GM19043 (cell line): Measurements from ENCODE around the gene DDIT3.
"Not testable (repeated sequence)": the region's sequence is repeated elsewhere in the genome, so short reads cannot be mapped to it uniquely, and the experiment has no call there.

Experiments
- ATAC-seq: cut with Tn5 transposase; IDR thresholded peaks from one replicate; pipeline ENCODE4 v1.9.1; 2021; ENCODE audit warnings: low read depth; ENCODE audit not compliant: unreplicated experiment

Gene DDIT3

DNA sequence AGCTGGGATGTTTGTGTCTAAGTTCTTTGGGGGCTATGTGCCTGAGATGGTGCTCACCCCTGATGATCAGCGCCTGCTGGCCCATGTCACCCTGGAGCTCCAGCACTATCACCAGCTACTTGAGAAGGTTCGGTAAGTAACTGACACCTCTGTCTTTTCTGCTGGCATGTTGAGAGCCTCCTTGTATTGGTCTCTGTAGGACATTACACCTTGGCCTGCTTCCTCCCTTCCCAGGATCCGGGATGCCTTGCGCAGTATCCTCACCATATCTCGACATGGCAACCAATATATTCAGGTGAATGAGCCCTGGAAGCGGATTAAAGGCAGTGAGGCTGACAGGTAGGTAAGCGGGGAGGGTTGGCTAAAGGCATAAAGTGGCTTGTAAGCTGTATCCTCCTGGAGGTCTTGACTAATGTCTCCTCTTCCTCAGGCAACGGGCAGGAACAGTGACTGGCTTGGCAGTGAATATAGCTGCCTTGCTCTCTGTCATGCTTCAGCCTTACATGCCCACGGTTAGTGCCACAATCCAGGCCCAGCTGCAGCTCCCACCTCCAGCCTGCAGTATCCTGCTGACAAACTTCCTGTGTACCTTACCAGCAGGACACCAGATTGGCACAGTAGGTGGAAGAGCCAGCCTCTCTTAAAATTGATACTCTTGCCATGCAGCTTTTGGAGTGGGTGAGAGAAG, 5.5 kb downstream of the DDIT3 start:
- no peak for ATAC-seq

- ATAC-seq, result not testable (repeated sequence)
Measured at GRCh38 chr12:57514246-57514645, 6.1 kb downstream of the DDIT3 start.

- ATAC-seq, result not testable (repeated sequence)
Measured at GRCh38 chr12:57513677-57514076, 6.6 kb downstream of the DDIT3 start.

DNA sequence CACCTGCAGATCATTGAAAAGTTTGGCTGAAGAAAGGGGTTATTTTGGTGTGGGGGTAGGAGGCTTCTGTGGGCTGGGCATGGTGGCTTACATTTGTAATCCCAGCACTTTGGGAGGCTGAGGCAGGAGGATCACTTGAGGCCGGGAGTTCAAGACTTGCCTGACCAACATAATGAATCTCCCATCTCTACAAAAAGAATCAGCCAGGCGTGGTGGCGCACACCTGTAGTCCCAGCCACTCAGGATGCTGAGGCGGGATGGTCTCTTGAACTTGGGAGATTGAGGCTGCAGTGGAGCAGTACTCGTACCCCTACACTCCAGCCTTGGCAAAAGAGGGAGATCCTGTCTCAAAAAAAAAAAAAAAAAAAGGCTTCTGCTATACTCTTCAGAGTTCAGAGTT, 7.0 kb downstream of the DDIT3 start:
- ATAC-seq, result no peak

- no peak for ATAC-seq
Measured at GRCh38 chr12:57512665-57513064, 7.6 kb downstream of the DDIT3 start.

GRCh38 chr12:57511588-57512325, 8.6 kb downstream of the DDIT3 start:
- ATAC-seq, result no peak

DNA sequence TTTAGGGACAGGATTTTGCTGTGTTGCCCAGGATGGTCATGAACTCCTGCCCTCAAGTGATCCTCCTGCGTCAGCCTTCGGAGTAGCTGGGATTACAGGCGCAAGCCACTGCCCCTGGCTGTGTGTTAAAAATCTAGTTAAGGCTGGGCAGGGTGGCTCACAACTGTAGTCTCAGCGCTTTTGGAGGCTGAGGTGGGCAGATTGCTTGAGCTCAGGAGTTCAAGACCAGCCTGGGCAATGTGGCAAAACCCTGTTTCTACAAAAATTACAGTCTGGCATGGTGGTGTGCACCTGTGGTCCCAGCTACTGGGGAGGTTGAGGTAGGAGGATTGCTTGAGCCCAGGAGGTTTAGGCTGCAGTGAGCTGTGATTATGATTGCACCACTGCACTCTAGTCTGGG, 9.2 kb downstream of the DDIT3 start:
- no peak for ATAC-seq

DNA sequence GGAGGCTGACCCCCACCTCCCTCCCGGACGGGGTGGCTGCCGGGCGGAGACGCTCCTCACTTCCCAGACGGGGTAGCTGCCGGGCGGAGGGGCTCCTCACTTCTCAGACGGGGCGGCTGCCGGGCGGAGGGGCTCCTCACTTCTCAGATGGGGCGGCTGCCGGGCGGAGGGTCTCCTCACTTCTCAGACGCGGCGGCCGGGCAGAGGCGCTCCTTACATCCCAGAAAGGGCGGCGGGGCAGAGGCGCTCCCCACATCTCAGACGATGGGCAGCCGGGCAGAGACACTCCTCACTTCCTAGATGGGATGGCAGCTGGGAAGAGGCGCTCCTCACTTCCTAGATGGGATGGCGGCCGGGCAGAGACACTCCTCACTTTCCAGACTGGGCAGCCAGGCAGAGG, 12.5 kb downstream of the DDIT3 start:
- ATAC-seq, result not testable (repeated sequence)

- not testable (repeated sequence) for ATAC-seq
Measured at GRCh38 chr12:57506541-57506940, 13.8 kb downstream of the DDIT3 start.

- ATAC-seq, result not testable (repeated sequence)
Measured at GRCh38 chr12:57502311-57502969, 17.9 kb downstream of the DDIT3 start.

- no peak for ATAC-seq
Measured at GRCh38 chr12:57500213-57500612, 20.1 kb downstream of the DDIT3 start.

GRCh38 chr12:57498571-57498970, 21.7 kb downstream of the DDIT3 start:
- ATAC-seq, result no peak

DNA sequence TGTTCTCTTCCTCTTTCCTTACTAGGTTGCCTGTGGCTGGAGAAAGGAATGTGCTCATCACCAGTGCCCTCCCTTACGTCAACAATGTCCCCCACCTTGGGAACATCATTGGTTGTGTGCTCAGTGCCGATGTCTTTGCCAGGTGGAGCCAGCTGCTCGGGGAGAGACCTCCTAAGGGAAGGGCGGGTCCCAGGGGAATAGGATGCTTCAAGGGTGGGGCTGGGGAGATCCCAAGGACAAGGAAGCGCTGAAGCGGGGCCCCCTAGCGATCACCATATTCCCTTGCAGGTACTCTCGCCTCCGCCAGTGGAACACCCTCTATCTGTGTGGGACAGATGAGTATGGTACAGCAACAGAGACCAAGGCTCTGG, 22.2 kb downstream of the DDIT3 start:
- ATAC-seq, result no peak

DNA sequence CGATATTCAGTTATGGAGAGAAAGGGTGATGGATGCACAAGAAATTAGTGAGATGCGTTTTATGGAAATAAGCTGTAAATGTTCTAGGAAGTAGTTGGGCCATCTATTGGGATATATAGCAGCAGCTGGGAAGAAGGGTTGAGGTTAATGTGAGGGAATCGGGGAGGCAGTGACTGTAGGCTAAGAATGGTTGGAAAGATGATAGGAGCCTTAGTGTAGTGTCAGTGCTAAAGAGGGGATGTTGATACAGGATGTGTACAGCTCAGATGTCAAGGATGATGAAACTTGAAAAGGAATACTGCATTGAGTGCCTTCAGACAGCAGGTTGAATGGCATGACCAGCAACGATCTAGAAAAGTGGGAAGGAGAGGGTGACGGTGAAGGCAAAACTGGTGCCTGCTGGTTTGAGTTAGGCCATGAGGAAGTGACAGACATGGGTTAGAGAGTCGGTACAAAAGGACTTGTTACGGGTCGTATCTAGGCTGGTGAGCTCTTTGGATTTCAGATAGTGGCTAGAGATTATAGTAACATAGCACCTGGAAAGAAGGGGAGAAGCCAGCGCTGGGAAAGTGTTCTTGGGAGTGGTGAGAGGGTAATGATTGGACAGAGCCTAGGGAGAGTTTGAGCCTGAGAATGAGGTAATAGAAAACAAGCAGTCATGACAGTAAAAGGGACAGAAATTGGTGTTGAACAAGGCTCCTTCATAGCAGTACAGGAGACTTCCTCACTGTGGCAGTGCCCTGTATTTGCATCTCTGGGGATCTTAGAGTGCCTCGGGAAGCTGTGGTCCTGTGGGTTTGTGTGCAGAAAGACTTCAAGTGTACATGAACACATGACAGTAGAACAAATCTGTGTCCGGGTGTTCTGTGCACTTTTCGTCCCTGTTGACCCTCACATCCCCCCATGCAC, 22.8 kb downstream of the DDIT3 start:
- ATAC-seq, result no peak

DNA sequence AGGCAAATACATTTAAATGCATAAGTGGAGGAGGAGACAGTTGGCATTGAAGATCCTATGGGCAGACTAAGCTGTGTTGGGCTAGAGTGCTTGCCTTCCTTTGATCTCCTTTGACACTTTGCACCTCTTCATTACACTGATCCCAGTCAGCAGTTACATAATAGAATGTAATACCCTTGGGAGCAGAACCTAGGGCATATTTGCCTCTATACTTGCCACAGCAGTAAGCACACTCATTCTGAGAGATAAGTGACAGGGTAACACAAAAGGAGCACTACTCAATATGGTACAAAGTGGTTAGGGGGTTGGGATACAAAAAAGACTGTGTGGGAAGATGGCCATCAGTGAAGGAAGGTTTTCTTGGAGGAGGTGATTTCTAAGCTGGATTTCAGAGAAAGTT, 23.5 kb downstream of the DDIT3 start:
- ATAC-seq, result no peak

- not testable (repeated sequence) for ATAC-seq
Measured at GRCh38 chr12:57495051-57495701, 25.1 kb downstream of the DDIT3 start.

DNA sequence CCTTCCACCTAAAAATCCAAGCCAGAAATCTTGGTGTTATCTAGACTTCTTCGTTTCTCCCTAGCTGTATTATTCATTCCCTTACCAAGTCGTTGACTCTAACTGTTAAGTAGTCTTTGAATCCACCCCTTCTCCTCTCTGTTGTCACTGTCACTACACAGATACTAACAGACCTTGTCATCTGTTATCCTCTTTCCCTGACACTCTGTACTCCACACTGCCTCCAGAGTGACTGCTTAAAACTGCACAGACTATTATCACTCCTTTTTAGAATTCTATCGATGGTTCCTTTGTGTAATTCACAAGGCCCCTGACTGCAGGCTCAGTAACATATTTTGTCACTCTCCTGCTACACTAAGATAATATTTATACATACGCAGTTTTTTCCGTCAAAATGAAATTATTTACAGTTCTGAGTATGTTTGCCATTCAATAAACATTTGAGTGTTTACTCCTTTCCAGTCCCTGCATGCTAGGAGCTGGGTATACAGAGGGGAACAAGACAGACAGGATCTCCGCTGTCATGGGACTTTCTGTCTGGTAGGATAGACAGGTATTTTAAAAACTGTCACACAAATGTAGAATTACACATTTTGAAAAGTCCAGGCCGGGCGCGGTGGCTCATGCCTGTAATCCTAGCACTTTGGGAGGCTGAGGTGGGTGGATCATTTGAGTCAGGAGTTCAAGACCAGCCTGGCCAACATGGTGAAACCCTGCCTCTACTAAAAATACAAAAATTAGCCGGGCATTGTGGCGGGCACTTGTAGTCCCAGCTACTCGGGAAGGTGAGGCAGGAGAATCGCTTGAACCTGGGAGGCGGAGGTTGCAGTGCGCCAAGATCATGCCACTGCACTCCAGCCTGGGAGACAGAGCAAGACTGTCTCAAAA, 28.7 kb downstream of the DDIT3 start:
- ATAC-seq, result no peak

DNA sequence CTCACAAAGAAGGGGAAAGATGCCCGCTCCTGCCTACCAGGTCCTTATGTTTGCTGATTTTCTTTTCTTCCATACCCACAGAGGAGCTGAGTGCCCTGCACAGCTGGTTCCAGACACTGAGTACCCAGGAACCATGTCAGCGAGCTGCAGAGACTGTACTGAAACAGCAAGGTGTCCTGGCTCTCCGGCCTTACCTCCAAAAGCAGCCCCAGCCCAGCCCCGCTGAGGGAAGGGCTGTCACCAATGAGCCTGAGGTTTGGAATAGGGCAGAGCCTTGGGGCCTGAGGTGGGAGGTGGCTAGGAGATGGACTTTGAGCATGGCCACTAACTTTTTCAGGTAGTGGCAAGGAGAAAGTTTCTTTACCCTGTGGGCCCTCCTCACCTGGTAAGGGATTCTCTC, 30.2 kb downstream of the DDIT3 start:
- ATAC-seq, result no peak

- ATAC-seq, result no peak
Measured at GRCh38 chr12:57489157-57489641, 31.1 kb downstream of the DDIT3 start.
